A549 (cell line): ENCODE results near the gene SNUPN. TPM values are rescaled to one million over a fixed set of nuclear protein-coding genes. Genes with fewer than 3 reads are reported as not detected.

Source experiments
- ATAC-seq, 2 experiments: fragments of 200-7000 bp in 1 of 2; fragments of >200 bp in 1 of 2; cut with Nextera tagmentation in 1 of 2; cut with Tn5 transposase in 1 of 2; 3 replicates each; pipeline versions ENCODE4 v1.8.0 to v1.9.1; 2018 to 2020; ENCODE audit warnings: mild to moderate bottlenecking in 1 of 2, moderate library complexity in 1 of 2
- CTCF ChIA-PET: fragments of 300-600 bp; sonication (Branson Sonifier 250); formaldehyde crosslinking; extraction: SDS; loops from one replicate; lab custom pipeline; 2021; ENCODE audit warnings: antibody characterized with exemption, inconsistent platforms; lab: Yijun Ruan, JAX
- POLR2A ChIA-PET: fragments of 350-600 bp; formaldehyde crosslinking; extraction: SDS; loops from one replicate; lab custom pipeline; 2021; ENCODE audit warnings: antibody characterized with exemption, inconsistent platforms; lab: Yijun Ruan, JAX
- DNase-seq, 2 experiments: peaks; one replicate each; pipeline versions ENCODE4 v3.0.0 to v3.0.0-alpha.2; 2011 to 2016; ENCODE audit warnings: low read depth in 1 of 2, low spot score in 1 of 2
- FAIRE-seq: peaks from 2 replicates; lab custom pipeline; 2011; peaks lifted over from hg19 to GRCh38; lab: Jason Lieb, UNC
- H3K27ac ChIP-seq, 2 experiments: fragments of >200 bp; sonication (Bioruptor Twin); formaldehyde crosslinking; 3 replicates each; pipeline ENCODE4 v1.5.1; 2016 to 2017
- H3K4me1 ChIP-seq: fragments of >200 bp; sonication (Bioruptor Twin); formaldehyde crosslinking; 3 replicates; pipeline ENCODE4 v1.6.1; 2016
- H3K4me2 ChIP-seq: fragments of >200 bp; sonication (Bioruptor Twin); formaldehyde crosslinking; 3 replicates; pipeline ENCODE4 v1.6.1; 2016
- H3K4me3 ChIP-seq: fragments of >200 bp; sonication (Bioruptor Twin); formaldehyde crosslinking; 3 replicates; pipeline ENCODE4 v1.5.1; 2016
- H3K9me3 ChIP-seq: fragments of >200 bp; sonication (Bioruptor Twin); formaldehyde crosslinking; 3 replicates; pipeline ENCODE4 v1.6.1; 2016
- BCL3 ChIP-seq: fragments of >200 bp; sonication (Bioruptor Twin); formaldehyde crosslinking; IDR thresholded peaks from 3 replicates; pipeline ENCODE4 v1.6.1; 2016
- BHLHE40 ChIP-seq: IDR thresholded peaks from 2 replicates; pipeline ENCODE4 v1.6.1; 2012; ENCODE audit warnings: low read depth, low read length, inconsistent platforms
- CBX8 ChIP-seq: fragments of 200-600 bp; sonication (generic); IDR thresholded peaks from 2 replicates; pipeline ENCODE4 v1.6.1; 2016
- CEBPB ChIP-seq, 2 experiments: fragments of >200 bp in 1 of 2; sonication (Bioruptor Twin) in 1 of 2; formaldehyde crosslinking in 1 of 2; IDR thresholded peaks; 2 replicates each; pipeline ENCODE4 v1.6.1; 2012 to 2016
- EHF ChIP-seq: fragments of 250-450 bp; sonication (Bioruptor Pico); IDR thresholded peaks from 2 replicates; pipeline ENCODE4 v1.5.0; 2020; ENCODE audit warnings: mild to moderate bottlenecking
- EHMT2 ChIP-seq: fragments of 200-600 bp; sonication (generic); IDR thresholded peaks from 2 replicates; pipeline ENCODE4 v1.6.1; 2016; ENCODE audit warnings: antibody characterized with exemption, low read depth, mild to moderate bottlenecking, moderate library complexity
- HOXA7 ChIP-seq: fragments of 250-450 bp; sonication (Bioruptor Pico); IDR thresholded peaks from 2 replicates; pipeline ENCODE4 v1.5.0; 2020; ENCODE audit warnings: mild to moderate bottlenecking, moderate library complexity
- JUNB ChIP-seq: fragments of >200 bp; sonication (Bioruptor Twin); formaldehyde crosslinking; IDR thresholded peaks from 2 replicates; pipeline ENCODE4 v1.6.1; 2016
- KDM5A ChIP-seq: fragments of 200-600 bp; sonication (generic); IDR thresholded peaks from 2 replicates; pipeline ENCODE4 v1.6.1; 2016; ENCODE audit warnings: antibody characterized with exemption, mild to moderate bottlenecking
- MAFK ChIP-seq: fragments of 450-650 bp; IDR thresholded peaks from 2 replicates; pipeline ENCODE4 v1.6.1; 2014; ENCODE audit not compliant: partially characterized antibody
- MAZ ChIP-seq: fragments of 150-350 bp; IDR thresholded peaks from 2 replicates; pipeline ENCODE4 v1.6.1; 2014; ENCODE audit warnings: antibody characterized with exemption, low read depth, low read length, borderline replicate concordance
- NFE2L2 ChIP-seq: fragments of 150-350 bp; conservative IDR thresholded peaks from 2 replicates; pipeline ENCODE4 v1.6.1; 2014; ENCODE audit warnings: low read length
- NPAS2 ChIP-seq: fragments of 250-450 bp; sonication (Bioruptor Pico); IDR thresholded peaks from 2 replicates; pipeline ENCODE4 v1.8.0; 2022; ENCODE audit warnings: mild to moderate bottlenecking, moderate library complexity, borderline replicate concordance
- NR3C1 ChIP-seq: fragments of >200 bp; sonication (Bioruptor Twin); formaldehyde crosslinking; IDR thresholded peaks from 3 replicates; pipeline ENCODE4 v1.6.1; 2017
- POLR2AphosphoS2 ChIP-seq: conservative IDR thresholded peaks from 2 replicates; pipeline ENCODE4 v1.6.1; 2012; ENCODE audit warnings: low read length, improper control_type of control experiment, inconsistent platforms
- RAD21 ChIP-seq, 2 experiments: fragments of >200 bp in 1 of 2; sonication (Bioruptor Twin) in 1 of 2; formaldehyde crosslinking in 1 of 2; IDR thresholded peaks in 1 of 2; conservative IDR thresholded peaks in 1 of 2; 2 replicates in 1 of 2; 3 replicates in 1 of 2; pipeline ENCODE4 v1.6.1; 2012 to 2018; ENCODE audit warnings: inconsistent platforms in 1 of 2
- RARB ChIP-seq: fragments of 250-450 bp; sonication (Bioruptor Pico); IDR thresholded peaks from 2 replicates; pipeline ENCODE4 v1.8.0; 2021; ENCODE audit warnings: mild to moderate bottlenecking, moderate library complexity
- RFX5 ChIP-seq: fragments of 450-650 bp; IDR thresholded peaks from 2 replicates; pipeline ENCODE4 v1.7.1; 2014; ENCODE audit warnings: antibody characterized with exemption, mild to moderate bottlenecking, moderate library complexity
- RNF2 ChIP-seq: fragments of 200-600 bp; sonication (generic); IDR thresholded peaks from 2 replicates; pipeline ENCODE4 v1.6.1; 2016; ENCODE audit warnings: low read depth, mild to moderate bottlenecking, antibody characterized with exemption, moderate library complexity, borderline replicate concordance
- SREBF2 ChIP-seq: fragments of 450-650 bp; IDR thresholded peaks from 2 replicates; pipeline ENCODE4 v1.6.1; 2014; ENCODE audit warnings: mild to moderate bottlenecking, moderate library complexity
- TFCP2L1 ChIP-seq: fragments of 250-450 bp; sonication (Bioruptor Pico); IDR thresholded peaks from 2 replicates; pipeline ENCODE4 v1.5.0; 2021; ENCODE audit warnings: mild to moderate bottlenecking
- TP53 ChIP-seq: fragments of 250-450 bp; sonication (Bioruptor Pico); IDR thresholded peaks from 2 replicates; pipeline ENCODE4 v1.5.0; 2021; ENCODE audit warnings: mild to moderate bottlenecking, moderate library complexity
- ZFP36 ChIP-seq: fragments of 450-650 bp; IDR thresholded peaks from 2 replicates; pipeline ENCODE4 v1.6.1; 2014; ENCODE audit warnings: borderline replicate concordance; ENCODE audit not compliant: partially characterized antibody
- ZNF302 ChIP-seq: fragments of 250-450 bp; sonication (Bioruptor Pico); IDR thresholded peaks from 2 replicates; pipeline ENCODE4 v1.9.0; 2021; ENCODE audit warnings: inconsistent platforms, mild to moderate bottlenecking, moderate library complexity
- ZSCAN20 ChIP-seq: fragments of 250-450 bp; sonication (Bioruptor Pico); IDR thresholded peaks from 2 replicates; pipeline ENCODE4 v1.8.0; 2022; ENCODE audit warnings: mild to moderate bottlenecking, moderate library complexity
- WGBS: methylation state at CpG from one replicate; pipeline ENCODE4 v1.1.6; 2017; ENCODE audit errors: missing lambda C conversion rate; 5-methylcytosine and 5-hydroxymethylcytosine counted together
- polyA plus RNA-seq, 4 experiments: library from polyadenylated mRNA; depleted of rRNA in 3 of 4; stranded (reverse); fragments of >200 nt; fragmentation: RNase III in 1 of 4; extraction: RNeasy Plus Mini Kit Qiagen cat#74134 plus additional on column Dnase treatment in 1 of 4; gene quantifications; 2 replicates in 3 of 4; 3 replicates in 1 of 4; pipeline ENCODE4 v1.2.3, GENCODE V29; 2011 to 2017
- TF ChIP-seq, protein P1 (sequence below): IDR thresholded peaks from 2 replicates; pipeline ENCODE4 v1.6.1; 2012
- TF ChIP-seq, protein P2 (sequence below): fragments of 250-450 bp; sonication (Bioruptor Pico); IDR thresholded peaks from 2 replicates; pipeline ENCODE4 v1.5.0; 2021; ENCODE audit warnings: mild to moderate bottlenecking, moderate library complexity, borderline replicate concordance

SNUPN gene
- polyA plus RNA-seq, 2 of the 4 experiments (the other 2 are of a cell fraction) = 29.2 to 38.5 TPM

- POLR2A ChIA-PET = interaction anchor here (1.0 kb wide), 1 partner anchor 86 kb away, joined by 3 read pairs; the partner anchor contains the start of gene IMP3
- ATAC-seq (peak; percentile 34 to 42; a peak in 4 of 6 replicates), FAIRE-seq (no peak), DNase-seq (no peak)
- no peak overlapping the region for H3K4me2 ChIP-seq
- TF ChIP-seq RARB (CRISPR knock-in tag) = no peak
- TF ChIP-seq MAFK = no peak
- no peak for TF ChIP-seq MAZ
- no peak for TF ChIP-seq BCL3
- TF ChIP-seq JUNB = no peak
- TF ChIP-seq, protein P1, sequence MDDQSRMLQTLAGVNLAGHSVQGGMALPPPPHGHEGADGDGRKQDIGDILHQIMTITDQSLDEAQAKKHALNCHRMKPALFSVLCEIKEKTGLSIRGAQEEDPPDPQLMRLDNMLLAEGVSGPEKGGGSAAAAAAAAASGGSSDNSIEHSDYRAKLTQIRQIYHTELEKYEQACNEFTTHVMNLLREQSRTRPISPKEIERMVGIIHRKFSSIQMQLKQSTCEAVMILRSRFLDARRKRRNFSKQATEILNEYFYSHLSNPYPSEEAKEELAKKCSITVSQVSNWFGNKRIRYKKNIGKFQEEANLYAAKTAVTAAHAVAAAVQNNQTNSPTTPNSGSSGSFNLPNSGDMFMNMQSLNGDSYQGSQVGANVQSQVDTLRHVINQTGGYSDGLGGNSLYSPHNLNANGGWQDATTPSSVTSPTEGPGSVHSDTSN = no peak
- no peak for TF ChIP-seq ZSCAN20 (CRISPR knock-in tag)
- no peak for TF ChIP-seq HOXA7 (CRISPR knock-in tag)
- no peak for TF ChIP-seq RFX5
- TF ChIP-seq, protein P2, sequence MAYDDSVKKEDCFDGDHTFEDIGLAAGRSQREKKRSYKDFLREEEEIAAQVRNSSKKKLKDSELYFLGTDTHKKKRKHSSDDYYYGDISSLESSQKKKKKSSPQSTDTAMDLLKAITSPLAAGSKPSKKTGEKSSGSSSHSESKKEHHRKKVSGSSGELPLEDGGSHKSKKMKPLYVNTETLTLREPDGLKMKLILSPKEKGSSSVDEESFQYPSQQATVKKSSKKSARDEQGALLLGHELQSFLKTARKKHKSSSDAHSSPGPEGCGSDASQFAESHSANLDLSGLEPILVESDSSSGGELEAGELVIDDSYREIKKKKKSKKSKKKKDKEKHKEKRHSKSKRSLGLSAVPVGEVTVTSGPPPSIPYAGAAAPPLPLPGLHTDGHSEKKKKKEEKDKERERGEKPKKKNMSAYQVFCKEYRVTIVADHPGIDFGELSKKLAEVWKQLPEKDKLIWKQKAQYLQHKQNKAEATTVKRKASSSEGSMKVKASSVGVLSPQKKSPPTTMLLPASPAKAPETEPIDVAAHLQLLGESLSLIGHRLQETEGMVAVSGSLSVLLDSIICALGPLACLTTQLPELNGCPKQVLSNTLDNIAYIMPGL (CRISPR knock-in tag) = no peak
- TF ChIP-seq BHLHE40 = no peak
- TF ChIP-seq RAD21 (conservative IDR thresholded peaks at IDR 0.05 in 1 of 2, IDR thresholded peaks at IDR 0.05 in 1 of 2) = no peak
- no peak for TF ChIP-seq ZFP36
- no peak for TF ChIP-seq NR3C1
- no peak for TF ChIP-seq SREBF2
- TF ChIP-seq RNF2 = no peak
- TF ChIP-seq EHMT2 = no peak
- no peak for TF ChIP-seq EHF (CRISPR knock-in tag)
- no peak overlapping the region for H3K27ac ChIP-seq
- H3K9me3 ChIP-seq = no peaks in the 10 kb centered on the region
- H3K4me1 ChIP-seq = no peaks in the 10 kb centered on the region
- CTCF ChIA-PET = interaction anchor here (0.7 to 2.0 kb wide), 6 partner anchors 14 to 132 kb away, joined by 3 to 5 read pairs (median 4); partner anchors contain the start of gene PTPN9
- H3K4me3 ChIP-seq = no peak overlapping the region
These were observed 71.9 kb downstream of the SNUPN start for GRCh38 chr15:75553659-75554058.

GRCh38 chr15:75551091-75551490 is 74.4 kb downstream of the SNUPN start:
- TF ChIP-seq RARB (CRISPR knock-in tag) = no peak
- no peak for TF ChIP-seq HOXA7 (CRISPR knock-in tag)
- no peak for TF ChIP-seq EHMT2
- TF ChIP-seq ZSCAN20 (CRISPR knock-in tag) = no peak
- TF ChIP-seq NPAS2 = no peak
- TF ChIP-seq, protein P1 = no peak
- no peak for TF ChIP-seq TP53 (CRISPR knock-in tag)
- TF ChIP-seq TFCP2L1 (CRISPR knock-in tag) = no peak
- no peak for TF ChIP-seq POLR2AphosphoS2
- no peak for TF ChIP-seq CEBPB (IDR thresholded peaks at IDR 0.05)
- TF ChIP-seq CBX8 = no peak
- no peak for TF ChIP-seq ZNF302 (CRISPR knock-in tag)
- no peak for TF ChIP-seq RFX5
- TF ChIP-seq KDM5A = no peak
- no peak for TF ChIP-seq NFE2L2
- H3K4me2 ChIP-seq = no peak overlapping the region
- H3K4me3 ChIP-seq = no peak overlapping the region
- H3K27ac ChIP-seq = no peak overlapping the region
- CTCF ChIA-PET = interaction anchor here (1.3 to 1.5 kb wide), 2 partner anchors 18 to 46 kb away, joined by 3 to 4 read pairs; no protein-coding TSS in a partner anchor
- no peak for DNase-seq
- POLR2A ChIA-PET = no interaction called here
- H3K4me1 ChIP-seq = no peaks in the 10 kb centered on the region
- no peak for FAIRE-seq
- ATAC-seq = no peak; a peak in 1 of 6 replicates
- WGBS = 92% methylated on average over 4 of the region's 4 CpGs
- no peaks in the 10 kb centered on the region for H3K9me3 ChIP-seq
